ENCODE measurements around the gene ABCD2. TPM values are rescaled to one million over a fixed set of nuclear protein-coding genes. Genes with fewer than 3 reads are reported as not detected.

ABCD2 gene
- total RNA-seq, 2 donors from 2014 or later, result under 0.01 to 2.0 TPM

- no peaks in the 10 kb centered on the region for H3K27me3 ChIP-seq
- no peak overlapping the region for H3K4me3 ChIP-seq
- no peak for DNase-seq
- no peaks in the 10 kb centered on the region for H3K36me3 ChIP-seq (replicated peaks in 1 of 2; ENCODE audit: insufficient read depth in 1 of 2, low read depth in 2 of 2)
- 20 to 31% methylated on average over 3 of the region's 3 CpGs for WGBS, 2 donors
- H3K27ac ChIP-seq, result no peak overlapping the region
- no peak for ATAC-seq
- no peaks in the 10 kb centered on the region for H3K4me1 ChIP-seq
- TF ChIP-seq CTCF (IDR thresholded peaks at IDR 0.05) (no peak), POLR2A (IDR thresholded peaks at IDR 0.05) (no peak)
- intact Hi-C loops (cut with DNase I), result no loop called here
- H3K9me3 ChIP-seq, result no peaks in the 10 kb centered on the region
Measured at GRCh38 chr12:39581592-39581991, 38.0 kb downstream of the ABCD2 start.

- WGBS, 2 donors, result 53 to 65% methylated on average over 1 of the region's 1 CpG
- TF ChIP-seq POLR2A (IDR thresholded peaks at IDR 0.05) (no peak), CTCF (IDR thresholded peaks at IDR 0.05) (no peak)
- ATAC-seq (no peak), DNase-seq (no peak)
- Histone ChIP-seq H3K4me1 (no peaks in the 10 kb centered on the region), H3K27ac (no peak overlapping the region), H3K9me3 (no peaks in the 10 kb centered on the region), H3K36me3 (replicated peaks in 1 of 2; ENCODE audit: insufficient read depth in 1 of 2, low read depth in 2 of 2) (no peaks in the 10 kb centered on the region), H3K4me3 (no peak overlapping the region), H3K27me3 (no peaks in the 10 kb centered on the region)
- intact Hi-C loops (cut with DNase I), result no loop called here
Measured at GRCh38 chr12:39575498-39575875, 44.1 kb downstream of the ABCD2 start.

- WGBS, 2 donors, result 51 to 57% methylated on average over 4 of the region's 4 CpGs
- no peak for ATAC-seq
- Histone ChIP-seq H3K27ac (no peak overlapping the region), H3K36me3 (replicated peaks in 1 of 2; ENCODE audit: insufficient read depth in 1 of 2, low read depth in 2 of 2) (no peaks in the 10 kb centered on the region), H3K9me3 (no peaks in the 10 kb centered on the region), H3K4me1 (no peaks in the 10 kb centered on the region), H3K27me3 (no peaks in the 10 kb centered on the region), H3K4me3 (no peak overlapping the region)
- intact Hi-C loops (cut with DNase I), result no loop called here
- no peak for TF ChIP-seq CTCF (IDR thresholded peaks at IDR 0.05)
- no peak for TF ChIP-seq POLR2A (IDR thresholded peaks at IDR 0.05)
- DNase-seq, result no peak
Measured at GRCh38 chr12:39574785-39575497, 44.7 kb downstream of the ABCD2 start.

- 82 to 85% methylated on average over 1 of the region's 1 CpG for WGBS, 2 donors
- no peak for DNase-seq
- Histone ChIP-seq H3K4me1 (no peaks in the 10 kb centered on the region), H3K9me3 (no peaks in the 10 kb centered on the region), H3K36me3 (replicated peaks in 1 of 2; ENCODE audit: insufficient read depth in 1 of 2, low read depth in 2 of 2) (no peaks in the 10 kb centered on the region), H3K27me3 (no peaks in the 10 kb centered on the region), H3K4me3 (no peak overlapping the region), H3K27ac (no peak overlapping the region)
- ATAC-seq, result no peak
- TF ChIP-seq CTCF (IDR thresholded peaks at IDR 0.05) (no peak), POLR2A (IDR thresholded peaks at IDR 0.05) (no peak)
- intact Hi-C loops (cut with DNase I), result no loop called here
Measured at GRCh38 chr12:39574378-39574777, 45.2 kb downstream of the ABCD2 start.

GRCh38 chr12:39573971-39574370, 45.6 kb downstream of the ABCD2 start:
- no peak overlapping the region for H3K4me3 ChIP-seq
- H3K27ac ChIP-seq, result no peak overlapping the region
- DNase-seq, result no peak
- no peaks in the 10 kb centered on the region for H3K9me3 ChIP-seq
- TF ChIP-seq POLR2A (IDR thresholded peaks at IDR 0.05) (no peak), CTCF (IDR thresholded peaks at IDR 0.05) (no peak)
- ATAC-seq, result no peak
- WGBS, 2 donors, result 53 to 62% methylated on average over 2 of the region's 2 CpGs
- intact Hi-C loops (cut with DNase I), result no loop called here
- H3K4me1 ChIP-seq, result no peaks in the 10 kb centered on the region
- no peaks in the 10 kb centered on the region for H3K27me3 ChIP-seq
- H3K36me3 ChIP-seq (replicated peaks in 1 of 2; ENCODE audit: insufficient read depth in 1 of 2, low read depth in 2 of 2), result no peaks in the 10 kb centered on the region

Measured in body of pancreas (tissue), 4 donors.